Pancreas (tissue), 10 donors: ENCODE measurements around the gene MAP3K3. TPM values are rescaled to one million over a fixed set of nuclear protein-coding genes. Genes with fewer than 3 reads are reported as not detected.

Experiments
- ATAC-seq, 4 donors: fragments of 200-7000 bp; cut with Tn5 transposase; one replicate each; pipeline versions ENCODE4 v1.8.0 to v1.9.1; 2020; ENCODE audit warnings: mild to moderate bottlenecking in 4 of 4, moderate library complexity in 4 of 4
- DNase-seq, 6 donors: peaks; one replicate each; pipeline ENCODE4 v3.0.0-alpha.2; 2020
- FAIRE-seq: peaks from 2 replicates; lab custom pipeline; 2012; peaks lifted over from hg19 to GRCh38; lab: Jason Lieb, UNC
- H3K27ac ChIP-seq, 4 donors: fragments of 200-600 bp; sonication (generic); 1 replicate in 3 of 4; 2 replicates in 1 of 4; pipeline versions ENCODE4 v1.5.0 to v1.8.0; 2020
- H3K27me3 ChIP-seq, 4 donors: fragments of 200-600 bp; one replicate each; pipeline ENCODE4 v1.8.0; 2021
- H3K36me3 ChIP-seq, 3 donors: fragments of 200-600 bp; sonication (generic) in 1 of 3; one replicate each; pipeline versions ENCODE4 v1.5.0 to v1.8.0; 2020 to 2021
- H3K4me1 ChIP-seq, 3 donors: fragments of 200-600 bp; one replicate each; pipeline ENCODE4 v1.8.0; 2021
- H3K4me3 ChIP-seq, 4 donors: fragments of 200-600 bp; sonication (generic) in 2 of 4; one replicate each; pipeline versions ENCODE4 v1.5.0 to v1.8.0; 2020 to 2021
- H3K9me3 ChIP-seq, 4 donors: fragments of 200-600 bp; one replicate each; pipeline ENCODE4 v1.8.0; 2021
- CTCF ChIP-seq, 4 donors: fragments of 200-600 bp; sonication (generic) in 3 of 4; IDR thresholded peaks; one replicate each; pipeline versions ENCODE4 v1.5.0 to v1.8.0; 2021; ENCODE audit warnings: antibody characterized with exemption in 4 of 4
- WGBS, 2 donors: extraction: QIAGEN DNeasy Blood & Tissue Kit; methylation state at CpG; one replicate each; pipeline ENCODE4 v1.1.7; 2013; 5-methylcytosine and 5-hydroxymethylcytosine counted together
- intact Hi-C, 3 donors: fragments of 100-400 bp; cut with DNase I; formaldehyde crosslinking; loops; one replicate each; pipeline versions ENCODE4 v1.11.1 to v1.14.2; 2022
- polyA plus RNA-seq, 2 donors: library from polyadenylated mRNA; stranded (reverse); fragments of 200-250 nt; gene quantifications; one replicate each; pipeline ENCODE4 v1.2.3, GENCODE V29; 2013
- total RNA-seq, 6 donors: library from RNA; stranded (reverse); fragmentation: NEBNext Ultra II Directional in 4 of 6; extraction: Animal tissue kit (Norgen Biotek cat#: 25700) in 4 of 6; gene quantifications; one replicate each; pipeline versions ENCODE4 v1.2.1 to v1.2.4, GENCODE V29; 2021 to 2023
- donor health status: healthy with polysubstance abuse.
- donor health status: DM: no; HTN: no; CAD: no; lungs with moderate emphysema.
- donor health status: DM: no; HTN: no; CAD: no.
- donor health status: control.
- donor health status: control.
- donor health status: Bipolar disorder and iron deficiency.
- donor health status: DM: yes; HTN: yes; CAD: no.
- donor health status: DM: no; HTN: no; CAD: no.
- donor health status: DM: no; HTN: no; CAD: no.
- donor health status: DM: yes; HTN: yes; CAD: no.

The MAP3K3 gene
- total and polyA plus RNA-seq, 8 donors: 8.4 to 21.9 (median 11.4) TPM

- no peak overlapping the region for H3K27ac ChIP-seq
- intact Hi-C loops: no loop called here
- no peaks in the 10 kb centered on the region for H3K4me1 ChIP-seq
- ATAC-seq (no peak), DNase-seq (no peak), FAIRE-seq (no peak)
- no peak overlapping the region for H3K4me3 ChIP-seq
- no peaks in the 10 kb centered on the region for H3K27me3 ChIP-seq
- peaks cover 0 to under 1% (median 0%) of the 10 kb centered on the region in 3 donors for H3K36me3 ChIP-seq
- H3K9me3 ChIP-seq: no peaks in the 10 kb centered on the region
- no peak for TF ChIP-seq CTCF (IDR thresholded peaks at IDR 0.05)
Measured at GRCh38 chr17:63682981-63683380, 60.8 kb downstream of the MAP3K3 start.

- no peak for FAIRE-seq
- no peak for TF ChIP-seq CTCF (IDR thresholded peaks at IDR 0.05)
- intact Hi-C loops: no loop called here
- DNase-seq: no peak
- H3K9me3 ChIP-seq: no peaks in the 10 kb centered on the region
- WGBS, 2 donors: 29 to 31% methylated on average over 2 of the region's 2 CpGs
- no peaks in the 10 kb centered on the region for H3K4me1 ChIP-seq
- H3K4me3 ChIP-seq: no peak overlapping the region
- no peak for ATAC-seq
- H3K36me3 ChIP-seq: peaks cover under 1 to 20% (median 2%) of the 10 kb centered on the region in 3 donors
- no peak overlapping the region for H3K27ac ChIP-seq
- no peaks in the 10 kb centered on the region for H3K27me3 ChIP-seq
Measured at GRCh38 chr17:63685041-63685440, 62.8 kb downstream of the MAP3K3 start.

GRCh38 chr17:63685578-63685977, 63.4 kb downstream of the MAP3K3 start:
- TF ChIP-seq CTCF (IDR thresholded peaks at IDR 0.05): no peak
- no peaks in the 10 kb centered on the region for H3K27me3 ChIP-seq
- no peak overlapping the region for H3K27ac ChIP-seq
- peaks cover 4 to 25% (median 6%) of the 10 kb centered on the region in 3 donors for H3K36me3 ChIP-seq
- H3K4me3 ChIP-seq: no peak overlapping the region
- DNase-seq (no peak), FAIRE-seq (no peak), ATAC-seq (no peak)
- whole genome bisulfite sequencing, 2 donors: 96% methylated on average over 3 of the region's 3 CpGs
- intact Hi-C loops: no loop called here
- no peaks in the 10 kb centered on the region for H3K4me1 ChIP-seq
- no peaks in the 10 kb centered on the region for H3K9me3 ChIP-seq

GRCh38 chr17:63686138-63686685, 64.0 kb downstream of the MAP3K3 start:
- peaks cover 4 to 32% (median 12%) of the 10 kb centered on the region in 3 donors for H3K36me3 ChIP-seq
- no peak for DNase-seq
- intact Hi-C loops: no loop called here

More at GRCh38 chr17:63686138-63686685, 64.0 kb downstream of the MAP3K3 start:
- WGBS, 2 donors: 93 to 96% methylated on average over 3 of the region's 3 CpGs
- no peaks in the 10 kb centered on the region for H3K27me3 ChIP-seq
- FAIRE-seq: no peak
- no peak for TF ChIP-seq CTCF (IDR thresholded peaks at IDR 0.05)
- no peak overlapping the region for H3K4me3 ChIP-seq
- no peaks in the 10 kb centered on the region for H3K9me3 ChIP-seq
- H3K27ac ChIP-seq: no peak overlapping the region
- H3K4me1 ChIP-seq: no peaks in the 10 kb centered on the region
- no peak for ATAC-seq
